BLaER1 treated with 17β-estradiol and CSF1 and Interleukin-3, amounts not matched to agents 10 nM and 100 nM (cell line): ENCODE results near the gene ITCH.
A peak's percentile ranks its signal among the peaks of the same experiment; 100 is the strongest.

Source experiments
- H3K27ac ChIP-seq, 11 experiments: shearing (Covaris generic); formaldehyde crosslinking; 2 replicates each; pipeline ENCODE4 v1.8.1; 2022
- H3K27me3 ChIP-seq, 11 experiments: shearing (Covaris generic); formaldehyde crosslinking; 2 replicates each; pipeline ENCODE4 v1.8.1; 2022
- H3K36me3 ChIP-seq, 11 experiments: shearing (Covaris generic); formaldehyde crosslinking; 2 replicates each; pipeline ENCODE4 v1.8.1; 2022
- H3K4me1 ChIP-seq, 10 experiments: shearing (Covaris generic); formaldehyde crosslinking; 2 replicates each; pipeline ENCODE4 v1.8.1; 2022
- H3K4me2 ChIP-seq, 11 experiments: shearing (Covaris generic); formaldehyde crosslinking; 2 replicates each; pipeline ENCODE4 v1.8.1; 2022
- H3K4me3 ChIP-seq, 10 experiments: shearing (Covaris generic); formaldehyde crosslinking; 2 replicates each; pipeline ENCODE4 v1.8.1; 2022
- H3K9ac ChIP-seq, 11 experiments: shearing (Covaris generic); formaldehyde crosslinking; 2 replicates each; pipeline ENCODE4 v1.8.1; 2022
- H3K9me3 ChIP-seq, 11 experiments: shearing (Covaris generic); formaldehyde crosslinking; replicated peaks in 1 of 11; 2 replicates each; pipeline ENCODE4 v1.8.1; 2022
- H4K20me1 ChIP-seq, 11 experiments: shearing (Covaris generic); formaldehyde crosslinking; 2 replicates each; pipeline ENCODE4 v1.8.1; 2022
- Cebpa-rat ChIP-seq, 11 experiments: shearing (Covaris generic); IDR thresholded peaks; 2 replicates each; pipeline ENCODE4 v1.8.1; 2022

ITCH gene

DNA sequence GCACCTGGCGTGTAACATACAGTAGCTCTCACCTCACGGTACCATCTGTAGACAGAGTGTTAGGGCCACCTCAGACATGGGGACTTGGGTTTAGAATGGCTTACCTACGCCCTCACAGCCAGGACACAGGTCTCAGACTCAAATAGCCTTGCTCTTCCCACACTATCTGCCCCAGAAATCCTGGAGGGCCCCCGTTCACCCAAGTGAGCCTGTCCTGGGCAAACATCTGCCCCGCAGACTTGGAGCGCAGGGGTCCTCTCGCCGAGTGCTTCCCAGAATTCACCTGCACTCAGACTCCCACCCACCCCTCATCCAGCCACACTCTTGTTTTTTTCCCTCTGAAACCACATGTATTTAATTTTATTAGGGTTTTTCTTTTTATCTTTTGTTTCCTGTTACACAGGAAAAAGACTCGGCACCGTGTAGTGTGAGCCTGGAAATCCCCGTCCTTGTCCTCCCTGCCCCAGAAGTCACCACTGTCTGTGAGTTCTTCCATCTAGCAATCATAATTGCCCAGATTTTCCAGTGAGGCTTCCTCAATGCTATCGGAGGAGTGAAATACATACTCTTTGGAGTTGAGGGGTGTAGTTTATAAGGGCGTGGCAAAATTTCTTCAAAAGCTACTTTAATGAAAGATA is 178.3 kb downstream of the ITCH start:
- Histone ChIP-seq H4K20me1 (peaks cover 0 to 46% (median 16%) of the 10 kb centered on the region in 11 experiments; a peak in 11 of 22 replicates), H3K4me2 (peak overlapping the region in 1 of 11 experiments; percentile 4; a peak in 1 of 22 replicates), H3K9me3 (no peaks in the 10 kb centered on the region), H3K9ac (peak overlapping the region in 1 of 11 experiments; percentile 33; a peak in 1 of 22 replicates), H3K27me3 (no peaks in the 10 kb centered on the region), H3K4me3 (no peak overlapping the region), H3K36me3 (peaks cover 52 to 65% (median 57%) of the 10 kb centered on the region in 11 experiments), H3K4me1 (peaks cover 0 to 16% (median 3%) of the 10 kb centered on the region in 10 experiments; a peak in 7 of 20 replicates), H3K27ac (no peak overlapping the region)
- no peak for TF ChIP-seq Cebpa-rat (IDR thresholded peaks at IDR 0.05)

DNA sequence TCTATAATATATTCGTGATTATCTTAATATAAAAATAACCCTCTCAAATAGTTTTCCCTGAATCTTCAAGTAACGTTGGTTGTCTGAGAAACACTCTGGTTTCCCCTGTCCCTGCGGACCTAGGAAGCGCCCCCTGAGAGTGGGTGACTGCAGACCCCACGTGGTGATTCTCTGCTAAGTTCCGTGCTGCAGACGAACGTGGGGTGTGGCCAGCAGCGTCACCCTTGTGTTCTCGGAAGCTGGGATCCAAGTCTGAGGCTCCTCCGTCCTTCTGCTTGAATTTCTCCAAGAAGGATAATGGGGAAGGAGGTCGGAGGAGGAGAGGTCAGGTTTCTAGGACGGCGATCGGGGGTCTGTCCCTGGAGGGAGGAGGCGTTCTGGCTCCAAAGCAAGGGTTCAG is 178.8 kb downstream of the ITCH start:
- Histone ChIP-seq H3K9ac (no peak overlapping the region), H3K9me3 (no peaks in the 10 kb centered on the region), H3K36me3 (peaks cover 47 to 60% (median 52%) of the 10 kb centered on the region in 11 experiments), H3K4me1 (peaks cover 0 to 16% (median 3%) of the 10 kb centered on the region in 10 experiments; a peak in 7 of 20 replicates), H3K27me3 (no peaks in the 10 kb centered on the region), H3K4me3 (no peak overlapping the region), H3K4me2 (no peak overlapping the region), H3K27ac (no peak overlapping the region), H4K20me1 (peaks cover 0 to 40% (median 14%) of the 10 kb centered on the region in 11 experiments; a peak in 11 of 22 replicates)
- no peak for TF ChIP-seq Cebpa-rat (IDR thresholded peaks at IDR 0.05)

DNA sequence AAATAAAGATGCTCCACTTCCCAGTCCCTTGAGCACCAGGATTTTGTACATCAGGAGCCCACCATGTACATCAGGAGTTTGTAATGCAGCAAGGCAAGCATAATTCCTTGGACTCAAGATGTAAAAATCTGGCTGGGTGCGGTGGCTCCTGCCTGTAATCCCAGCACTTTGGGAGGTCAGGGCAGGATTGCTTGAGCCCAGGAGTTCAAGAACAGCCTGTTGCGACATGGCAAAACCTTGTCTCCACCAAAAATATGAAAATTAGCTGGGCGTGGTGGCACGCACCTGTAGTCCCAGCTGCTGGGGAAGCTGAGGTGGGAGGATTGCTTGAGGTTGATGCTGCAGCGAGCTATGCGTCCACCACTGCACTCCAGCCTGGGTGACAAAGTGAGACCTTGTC is 179.4 kb downstream of the ITCH start:
- Histone ChIP-seq H3K27ac (no peak overlapping the region), H3K9ac (no peak overlapping the region), H4K20me1 (peaks cover 0 to 35% (median 9%) of the 10 kb centered on the region in 11 experiments; a peak in 11 of 22 replicates), H3K36me3 (peaks cover 42 to 54% (median 47%) of the 10 kb centered on the region in 11 experiments), H3K4me2 (no peak overlapping the region), H3K4me3 (no peak overlapping the region), H3K27me3 (no peaks in the 10 kb centered on the region), H3K9me3 (no peaks in the 10 kb centered on the region), H3K4me1 (peaks cover 0 to 16% (median 3%) of the 10 kb centered on the region in 10 experiments; a peak in 7 of 20 replicates)
- TF ChIP-seq Cebpa-rat (IDR thresholded peaks at IDR 0.05), result no peak

DNA sequence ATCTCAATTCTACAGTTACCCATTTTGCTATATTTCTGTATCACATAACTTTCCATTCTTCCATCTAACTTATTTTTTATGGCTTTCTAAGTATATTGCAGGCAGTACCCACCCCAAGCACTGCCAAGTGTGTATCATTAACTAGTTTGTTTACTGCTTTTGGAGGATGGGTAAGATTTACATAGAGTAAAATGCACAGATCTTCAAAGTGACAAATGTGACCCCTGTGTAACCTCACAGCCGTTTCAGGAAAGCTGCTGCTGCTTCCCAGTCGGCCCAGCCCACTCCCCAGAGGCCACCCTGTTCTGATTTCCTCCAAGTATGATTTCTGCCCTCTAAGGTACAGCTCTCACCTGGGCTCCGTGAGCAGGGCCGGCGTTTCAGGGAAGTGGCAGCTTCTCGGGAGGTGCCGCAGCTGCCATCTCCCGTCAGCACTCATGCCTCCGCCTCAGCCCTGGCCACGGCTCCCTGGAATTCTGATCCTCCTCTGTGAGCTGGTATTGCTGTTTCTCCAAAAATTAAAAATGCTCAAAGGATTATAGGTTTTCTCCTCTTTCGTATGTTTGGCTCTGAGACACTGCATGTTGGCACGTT is 180.5 kb downstream of the ITCH start:
- H3K36me3 ChIP-seq, result peaks cover 35 to 43% (median 38%) of the 10 kb centered on the region in 11 experiments
- H4K20me1 ChIP-seq, result peaks cover 0 to 24% (median 4%) of the 10 kb centered on the region in 11 experiments; a peak in 9 of 22 replicates
- peaks cover 0 to 16% (median 3%) of the 10 kb centered on the region in 10 experiments; a peak in 7 of 20 replicates for H3K4me1 ChIP-seq
- H3K9ac ChIP-seq, result no peak overlapping the region; a peak in 1 of 22 replicates
- H3K4me3 ChIP-seq, result no peak overlapping the region
- no peak overlapping the region for H3K4me2 ChIP-seq
- H3K27ac ChIP-seq, result no peak overlapping the region
- no peaks in the 10 kb centered on the region for H3K9me3 ChIP-seq
- no peak for TF ChIP-seq Cebpa-rat (IDR thresholded peaks at IDR 0.05)
- H3K27me3 ChIP-seq, result no peaks in the 10 kb centered on the region

DNA sequence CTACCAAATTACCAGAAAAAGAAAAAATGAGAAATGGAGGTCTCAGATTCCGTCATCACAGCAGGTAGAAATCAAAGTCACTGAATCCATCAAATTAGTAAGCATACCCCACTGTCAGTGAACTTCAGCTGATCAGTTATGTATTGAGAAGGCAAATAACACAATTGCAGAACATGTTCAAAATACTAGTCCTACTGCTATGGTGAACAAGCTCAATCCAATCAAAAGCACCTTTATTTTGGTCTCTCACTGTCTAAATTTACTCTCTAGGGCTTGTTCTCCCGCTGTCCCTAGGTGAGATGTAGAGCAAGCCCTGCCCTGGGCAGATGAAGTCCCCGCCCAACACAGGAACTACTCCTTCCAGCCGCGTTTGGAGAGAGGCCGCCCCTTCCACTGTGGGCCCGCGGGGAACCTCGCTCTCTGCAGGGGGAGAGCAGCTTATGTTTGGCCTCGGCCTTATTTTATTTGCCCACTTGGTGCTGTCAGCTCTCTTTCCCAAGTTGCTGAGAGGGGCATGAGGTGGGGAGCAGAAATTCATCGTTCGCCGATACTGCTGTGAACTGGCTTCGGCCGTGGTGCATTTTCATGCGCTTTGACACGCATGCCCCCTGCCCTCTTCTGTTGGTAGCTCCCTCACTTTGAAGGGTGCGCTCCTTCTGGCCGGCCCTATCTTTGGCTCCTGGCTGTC is 181.2 kb downstream of the ITCH start:
- Histone ChIP-seq H3K9me3 (no peaks in the 10 kb centered on the region), H3K36me3 (peaks cover 28 to 37% (median 35%) of the 10 kb centered on the region in 11 experiments), H3K27me3 (no peaks in the 10 kb centered on the region), H3K4me3 (no peak overlapping the region), H4K20me1 (peaks cover 0 to 17% (median 3%) of the 10 kb centered on the region in 11 experiments; a peak in 9 of 22 replicates), H3K4me2 (no peak overlapping the region), H3K27ac (no peak overlapping the region), H3K9ac (no peak overlapping the region), H3K4me1 (peaks cover 0 to 16% (median 3%) of the 10 kb centered on the region in 10 experiments; a peak in 7 of 20 replicates)
- no peak for TF ChIP-seq Cebpa-rat (IDR thresholded peaks at IDR 0.05)

DNA sequence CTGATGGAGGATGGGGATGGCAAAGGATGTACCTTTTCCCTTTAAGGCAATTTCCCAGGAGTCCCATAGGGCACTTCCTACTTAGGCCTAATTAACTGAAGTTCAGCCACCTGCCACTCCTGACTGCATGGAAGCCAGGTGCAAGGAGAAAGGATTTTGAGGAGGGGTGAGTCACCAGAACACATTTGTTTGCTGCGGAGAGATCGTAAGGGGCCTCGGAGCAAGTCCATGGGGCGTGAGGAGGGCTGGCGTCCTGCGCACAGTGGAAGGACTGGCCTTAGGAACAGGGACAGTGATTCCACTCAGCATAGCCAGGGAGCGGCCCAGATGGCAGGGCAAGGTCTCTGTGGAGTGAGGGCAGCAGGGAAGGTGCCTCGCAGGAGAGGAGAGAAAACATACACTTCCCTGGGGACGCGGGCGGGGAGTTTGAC is 183.7 kb downstream of the ITCH start:
- peaks cover 5 to 12% (median 9%) of the 10 kb centered on the region in 11 experiments; a peak in 19 of 22 replicates for H3K36me3 ChIP-seq
- no peak for TF ChIP-seq Cebpa-rat (IDR thresholded peaks at IDR 0.05)
- no peaks in the 10 kb centered on the region for H4K20me1 ChIP-seq
- no peak overlapping the region for H3K27ac ChIP-seq
- H3K4me3 ChIP-seq, result no peak overlapping the region
- H3K4me2 ChIP-seq, result no peak overlapping the region
- H3K9me3 ChIP-seq, result no peaks in the 10 kb centered on the region
- H3K9ac ChIP-seq, result no peak overlapping the region
- H3K27me3 ChIP-seq, result no peaks in the 10 kb centered on the region
- H3K4me1 ChIP-seq, result peaks cover 0 to 8% (median 0%) of the 10 kb centered on the region in 10 experiments; a peak in 5 of 20 replicates

DNA sequence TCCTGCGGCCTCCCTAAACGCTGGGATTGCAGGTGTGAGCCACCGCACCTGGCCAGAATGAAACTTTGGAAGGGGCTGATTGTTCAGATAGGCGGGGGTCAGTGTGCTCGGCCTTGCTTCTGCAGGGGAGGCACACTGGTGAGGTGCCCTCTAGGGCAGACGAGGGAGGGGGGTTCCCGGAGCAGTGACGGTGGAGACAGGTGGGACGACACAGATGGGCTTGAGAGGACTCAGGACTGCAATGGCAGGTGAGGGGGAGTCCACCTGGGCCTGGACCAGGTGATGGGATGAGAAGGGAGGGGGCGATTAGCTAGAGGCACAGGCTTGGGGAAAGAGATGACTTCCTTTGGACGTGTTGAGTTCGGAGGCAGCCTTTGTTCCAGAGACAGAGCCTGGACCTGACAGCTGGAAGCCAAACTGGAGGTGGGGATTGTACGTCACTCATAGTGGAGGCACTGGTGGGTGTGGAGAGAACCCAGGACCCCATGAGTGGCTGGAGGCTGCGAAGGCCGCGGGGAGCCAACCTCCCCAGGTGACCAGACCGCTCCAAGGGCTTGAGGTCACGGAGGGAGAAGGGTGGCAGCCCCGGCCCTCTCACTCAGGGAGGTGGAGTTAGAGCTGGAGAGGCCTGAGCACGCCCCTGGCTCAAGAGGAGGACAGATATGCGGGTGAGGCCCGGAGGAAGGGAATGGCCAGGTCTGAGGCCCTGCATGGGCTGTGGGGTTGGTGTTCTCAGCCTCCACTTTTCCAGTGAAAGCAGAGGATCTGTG is 185.0 kb downstream of the ITCH start:
- Histone ChIP-seq H3K4me1 (peaks cover 0 to 7% (median 0%) of the 10 kb centered on the region in 10 experiments; a peak in 5 of 20 replicates), H3K9ac (no peak overlapping the region), H3K4me2 (no peak overlapping the region), H4K20me1 (no peaks in the 10 kb centered on the region), H3K9me3 (no peaks in the 10 kb centered on the region), H3K4me3 (no peak overlapping the region), H3K27ac (no peak overlapping the region), H3K27me3 (no peaks in the 10 kb centered on the region), H3K36me3 (no peaks in the 10 kb centered on the region; a peak in 1 of 22 replicates)
- no peak for TF ChIP-seq Cebpa-rat (IDR thresholded peaks at IDR 0.05)

DNA sequence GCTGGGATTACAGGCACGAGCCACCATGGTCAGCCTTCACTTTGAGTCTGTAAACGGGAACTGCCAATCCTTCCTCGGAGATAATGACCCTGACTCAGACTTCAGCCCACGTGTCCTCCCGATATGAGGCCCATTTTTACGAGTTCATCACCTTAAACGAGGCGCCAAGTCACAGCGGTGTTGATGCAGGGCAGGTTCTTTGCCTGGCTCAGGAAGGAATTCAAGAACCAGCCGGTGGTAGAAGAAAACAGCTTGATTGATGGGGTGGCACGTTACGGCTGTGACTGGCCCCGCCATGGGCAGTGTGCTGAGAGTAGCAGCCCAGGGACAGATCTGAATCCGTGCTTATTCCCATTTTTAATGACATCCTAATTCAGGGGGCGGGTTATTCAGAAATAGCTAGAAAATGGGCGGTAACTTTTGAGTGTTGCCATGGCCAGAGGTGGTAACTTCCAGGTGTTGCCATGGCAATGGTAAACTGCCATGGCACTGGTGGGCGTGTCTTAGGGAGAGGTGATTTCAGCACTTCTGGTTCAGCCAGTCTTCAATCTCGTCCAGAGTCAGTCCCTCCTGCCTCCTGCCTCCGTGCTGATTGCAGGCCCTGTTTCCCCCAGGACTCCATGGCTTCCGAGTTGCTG is 186.3 kb downstream of the ITCH start:
- Histone ChIP-seq H3K9ac (no peak overlapping the region), H3K4me2 (no peak overlapping the region), H3K4me3 (no peak overlapping the region), H3K4me1 (peaks cover 0 to 2% (median 0%) of the 10 kb centered on the region in 10 experiments; a peak in 1 of 20 replicates), H3K27me3 (no peaks in the 10 kb centered on the region), H3K36me3 (no peaks in the 10 kb centered on the region), H3K9me3 (no peaks in the 10 kb centered on the region), H3K27ac (no peak overlapping the region), H4K20me1 (no peaks in the 10 kb centered on the region)
- no peak for TF ChIP-seq Cebpa-rat (IDR thresholded peaks at IDR 0.05)
